Natural killer cell treated with Interleukin-12 subunit alpha and Interleukin-12 subunit beta and Interleukin-15 and Interleukin-18, amount 100 ng/mL, for 72 hours (primary cell): ENCODE measurements around the gene LSR. TPM values are rescaled to one million over a fixed set of nuclear protein-coding genes. Genes with fewer than 3 reads are reported as not detected.
"Not testable (repeated sequence)": the region's sequence is repeated elsewhere in the genome, so short reads cannot be mapped to it uniquely, and the experiment has no call there.

Experiments used
- ATAC-seq, 2 donors: fragments of 150-1000 bp; cut with Tn5 transposase in 1 of 2; sonication (Bioruptor Pico), chemical (Tn5 transposase) in 1 of 2; 2 replicates each; pipeline ENCODE4 v1.10.0; 2021
- DNase-seq: peaks from one replicate; pipeline ENCODE4 v3.0.0; 2022; ENCODE audit warnings: low spot score
- H3K27ac Mint-ChIP-seq, 2 donors: 1 replicate in 1 of 2; 2 replicates in 1 of 2; pipeline ENCODE4 v1.8.0; 2022; ENCODE audit warnings: mixed read lengths in 2 of 2, mild to moderate bottlenecking in 1 of 2, moderate library complexity in 1 of 2
- H3K27me3 Mint-ChIP-seq, 2 donors: 1 replicate in 1 of 2; 2 replicates in 1 of 2; pipeline ENCODE4 v1.8.0; 2022; ENCODE audit warnings: mixed read lengths in 2 of 2
- H3K36me3 Mint-ChIP-seq: one replicate; pipeline ENCODE4 v1.8.0; 2022; ENCODE audit warnings: mixed read lengths
- H3K4me1 Mint-ChIP-seq, 2 donors: 1 replicate in 1 of 2; 2 replicates in 1 of 2; pipeline ENCODE4 v1.8.0; 2022; ENCODE audit warnings: low read depth in 2 of 2, mixed read lengths in 2 of 2, mild to moderate bottlenecking in 1 of 2
- H3K4me3 Mint-ChIP-seq: one replicate; pipeline ENCODE4 v1.8.0; 2022; ENCODE audit warnings: mixed read lengths
- H3K9me3 Mint-ChIP-seq: 2 replicates; pipeline ENCODE4 v1.8.0; 2022; ENCODE audit warnings: mixed read lengths
- total RNA-seq, 2 donors: library from RNA; stranded (reverse); gene quantifications; one replicate each; pipeline ENCODE4 v1.2.3, GENCODE V29; 2022

LSR gene
- total RNA-seq, 2 donors from 2014 or later: 1.5 to 2.7 TPM

GRCh38 chr19:35212241-35212640 lies 36.6 kb upstream of the LSR start:
- Mint-ChIP-seq H3K4me3 (peak overlapping the region; percentile 84), H3K9me3 (no peaks in the 10 kb centered on the region), H3K27ac (peak overlapping the region; percentile 89 to 94), H3K36me3 (no peaks in the 10 kb centered on the region), H3K27me3 (no peaks in the 10 kb centered on the region), H3K4me1 (peaks cover 47 to 53% of the 10 kb centered on the region in 2 donors)
- DNase-seq (no peak), ATAC-seq (no peak)

- Mint-ChIP-seq H3K9me3 (no peaks in the 10 kb centered on the region), H3K4me3 (peak overlapping the region; percentile 84), H3K36me3 (no peaks in the 10 kb centered on the region), H3K27ac (peak overlapping the region; percentile 89 to 94), H3K27me3 (no peaks in the 10 kb centered on the region), H3K4me1 (peaks cover 42 to 47% of the 10 kb centered on the region in 2 donors)
- DNase-seq (peak; percentile 67), ATAC-seq (peak; percentile 72 to 77)
Observed at GRCh38 chr19:35213663-35214632, 34.9 kb upstream of the LSR start.

GRCh38 chr19:35214766-35215422 lies 33.9 kb upstream of the LSR start:
- H3K36me3 Mint-ChIP-seq: no peaks in the 10 kb centered on the region
- no peak overlapping the region for H3K4me3 Mint-ChIP-seq
- H3K27me3 Mint-ChIP-seq: no peaks in the 10 kb centered on the region
- H3K9me3 Mint-ChIP-seq: peaks cover 4% of the 10 kb centered on the region
- ATAC-seq (no peak), DNase-seq (no peak)
- H3K4me1 Mint-ChIP-seq: peaks cover 46 to 47% of the 10 kb centered on the region in 2 donors
- H3K27ac Mint-ChIP-seq: peak overlapping the region; percentile 33 to 89

GRCh38 chr19:35216016-35216832 lies 32.6 kb upstream of the LSR start:
- no peaks in the 10 kb centered on the region for H3K36me3 Mint-ChIP-seq
- DNase-seq: no peak
- ATAC-seq: no peak
- no peaks in the 10 kb centered on the region for H3K27me3 Mint-ChIP-seq
- H3K4me3 Mint-ChIP-seq: no peak overlapping the region
- H3K9me3 Mint-ChIP-seq: peaks cover 4% of the 10 kb centered on the region
- H3K4me1 Mint-ChIP-seq: peaks cover 41 to 42% of the 10 kb centered on the region in 2 donors
- H3K27ac Mint-ChIP-seq: peak overlapping the region in 1 of 2 donors; percentile 33

GRCh38 chr19:35216833-35217648 lies 31.8 kb upstream of the LSR start:
- H3K36me3 Mint-ChIP-seq: no peaks in the 10 kb centered on the region
- H3K27me3 Mint-ChIP-seq: no peaks in the 10 kb centered on the region
- H3K9me3 Mint-ChIP-seq: peaks cover 4% of the 10 kb centered on the region

GRCh38 chr19:35217649-35217990 lies 31.2 kb upstream of the LSR start:
- DNase-seq: no peak
- peaks cover 28 to 29% of the 10 kb centered on the region in 2 donors for H3K4me1 Mint-ChIP-seq
- H3K4me3 Mint-ChIP-seq: no peak overlapping the region
- H3K27ac Mint-ChIP-seq: no peak overlapping the region
- H3K36me3 Mint-ChIP-seq: no peaks in the 10 kb centered on the region
- peaks cover 4% of the 10 kb centered on the region for H3K9me3 Mint-ChIP-seq
- H3K27me3 Mint-ChIP-seq: no peaks in the 10 kb centered on the region
- ATAC-seq: no peak

More at GRCh38 chr19:35216833-35217648, 31.8 kb upstream of the LSR start:
- Mint-ChIP-seq H3K4me3 (no peak overlapping the region), H3K4me1 (peaks cover 33 to 34% of the 10 kb centered on the region in 2 donors), H3K27ac (no peak overlapping the region)
- ATAC-seq: no peak
- DNase-seq: no peak

- no peak for DNase-seq
- no peak overlapping the region for H3K27ac Mint-ChIP-seq
- H3K4me1 Mint-ChIP-seq: peaks cover 17 to 18% of the 10 kb centered on the region in 2 donors
- no peak for ATAC-seq
- H3K4me3 Mint-ChIP-seq: no peak overlapping the region
- H3K36me3 Mint-ChIP-seq: no peaks in the 10 kb centered on the region
- no peaks in the 10 kb centered on the region for H3K27me3 Mint-ChIP-seq
- H3K9me3 Mint-ChIP-seq: peaks cover 4% of the 10 kb centered on the region
Observed at GRCh38 chr19:35219008-35219407, 29.8 kb upstream of the LSR start.

GRCh38 chr19:35220315-35220921 lies 28.4 kb upstream of the LSR start:
- peaks cover 8% of the 10 kb centered on the region in 2 donors for H3K4me1 Mint-ChIP-seq
- no peaks in the 10 kb centered on the region for H3K27me3 Mint-ChIP-seq
- ATAC-seq (no peak), DNase-seq (no peak)
- H3K36me3 Mint-ChIP-seq: no peaks in the 10 kb centered on the region
- H3K27ac Mint-ChIP-seq: no peak overlapping the region
- H3K9me3 Mint-ChIP-seq: peaks cover 4% of the 10 kb centered on the region
- H3K4me3 Mint-ChIP-seq: no peak overlapping the region

- not testable (repeated sequence) for DNase-seq, H3K9me3 Mint-ChIP-seq, H3K4me3 Mint-ChIP-seq, H3K36me3 Mint-ChIP-seq, H3K27ac Mint-ChIP-seq, ATAC-seq, H3K4me1 Mint-ChIP-seq, H3K27me3 Mint-ChIP-seq
Observed at GRCh38 chr19:35220973-35221590, 27.7 kb upstream of the LSR start.

- H3K9me3 Mint-ChIP-seq: peaks cover 4% of the 10 kb centered on the region
- no peaks in the 10 kb centered on the region for H3K27me3 Mint-ChIP-seq
- no peak for DNase-seq
- H3K4me1 Mint-ChIP-seq: peaks cover 4% of the 10 kb centered on the region in 2 donors
- H3K36me3 Mint-ChIP-seq: no peaks in the 10 kb centered on the region
- H3K27ac Mint-ChIP-seq: no peak overlapping the region
- no peak overlapping the region for H3K4me3 Mint-ChIP-seq
- no peak for ATAC-seq
Observed at GRCh38 chr19:35222373-35223015, 26.3 kb upstream of the LSR start.

GRCh38 chr19:35223084-35223790 lies 25.6 kb upstream of the LSR start:
- no peak for DNase-seq
- H3K4me3 Mint-ChIP-seq: no peak overlapping the region
- no peak overlapping the region for H3K27ac Mint-ChIP-seq
- peak in 1 of 2 donors; percentile 18 for ATAC-seq
- peaks cover 4% of the 10 kb centered on the region in 2 donors for H3K4me1 Mint-ChIP-seq
- H3K36me3 Mint-ChIP-seq: no peaks in the 10 kb centered on the region
- H3K27me3 Mint-ChIP-seq: no peaks in the 10 kb centered on the region
- peaks cover 4% of the 10 kb centered on the region for H3K9me3 Mint-ChIP-seq
